GM12892 (cell line): ENCODE data around the gene ATF6.

Experiments
- POLR2A ChIP-seq: IDR thresholded peaks from 2 replicates; pipeline ENCODE4 v1.6.1; 2011; ENCODE audit warnings: low read depth, low read length, control low read depth
- POLR2AphosphoS5 ChIP-seq: IDR thresholded peaks from 2 replicates; pipeline ENCODE4 v1.6.1; 2011; ENCODE audit warnings: low read depth, low read length, control low read depth
- TAF1 ChIP-seq: IDR thresholded peaks from 2 replicates; pipeline ENCODE4 v1.6.1; 2011; ENCODE audit warnings: low read depth, mild to moderate bottlenecking, control low read depth, low read length, borderline replicate concordance

DNA sequence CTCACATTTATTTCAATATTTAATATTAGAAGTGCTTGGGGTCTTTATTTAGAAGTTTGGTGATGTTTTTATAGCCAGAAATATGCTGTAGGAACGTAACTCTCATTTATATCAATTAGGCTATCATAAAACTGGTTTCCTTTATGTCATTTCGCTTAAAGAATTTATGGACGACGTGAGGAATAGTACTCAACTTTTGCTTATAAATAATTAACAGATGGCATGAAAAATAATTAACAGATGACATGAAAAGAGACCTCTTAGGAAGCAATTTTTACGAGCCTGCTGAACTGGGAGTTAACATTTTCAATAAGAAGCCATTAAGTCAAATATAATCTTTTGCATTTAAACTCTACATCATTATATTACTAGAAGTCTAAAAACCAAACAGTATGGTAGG lies 134.0 kb downstream of the ATF6 start:
- no peak for TF ChIP-seq POLR2AphosphoS5
- no peak for TF ChIP-seq POLR2A
- no peak for TF ChIP-seq TAF1
